Measurements from ENCODE around the gene EMC10. TPM values are rescaled to one million over a fixed set of nuclear protein-coding genes. Genes with fewer than 3 reads are reported as not detected.

The EMC10 gene
- total RNA-seq, 2 donors from 2014 or later = 112 to 163 TPM

- H3K4me3 ChIP-seq = no peak overlapping the region
- no peaks in the 10 kb centered on the region for H3K4me1 ChIP-seq
- H3K27ac ChIP-seq = no peak overlapping the region
- H3K9me3 ChIP-seq = no peaks in the 10 kb centered on the region
- no peak for DNase-seq
- no peak for TF ChIP-seq CTCF (IDR thresholded peaks at IDR 0.05)
- H3K27me3 ChIP-seq = peaks cover 3% of the 10 kb centered on the region
- intact Hi-C loops (cut with DNase I) = no loop called here
- no peaks in the 10 kb centered on the region for H3K36me3 ChIP-seq
- H3K9ac ChIP-seq (ENCODE audit: low read depth in 2 of 2, low read length in 2 of 2) = no peak overlapping the region
Observed at GRCh38 chr19:50516964-50517703, 40.8 kb downstream of the EMC10 start.

- intact Hi-C loops (cut with DNase I) = no loop called here
- no peak for TF ChIP-seq CTCF (IDR thresholded peaks at IDR 0.05)
- no peaks in the 10 kb centered on the region for H3K4me1 ChIP-seq
- H3K4me3 ChIP-seq = no peak overlapping the region
- H3K36me3 ChIP-seq = no peaks in the 10 kb centered on the region
- no peak for DNase-seq
- H3K27ac ChIP-seq = no peak overlapping the region
- H3K9ac ChIP-seq (ENCODE audit: low read depth in 2 of 2, low read length in 2 of 2) = no peak overlapping the region
- H3K27me3 ChIP-seq = peaks cover 3% of the 10 kb centered on the region
- H3K9me3 ChIP-seq = no peaks in the 10 kb centered on the region
Observed at GRCh38 chr19:50517704-50518075, 41.4 kb downstream of the EMC10 start.

GRCh38 chr19:50518091-50519005 is 42.0 kb downstream of the EMC10 start:
- TF ChIP-seq CTCF (IDR thresholded peaks at IDR 0.05) = no peak
- Histone ChIP-seq H3K9ac (ENCODE audit: low read depth in 2 of 2, low read length in 2 of 2) (no peak overlapping the region), H3K9me3 (no peaks in the 10 kb centered on the region), H3K27ac (no peak overlapping the region), H3K4me1 (no peaks in the 10 kb centered on the region), H3K27me3 (peaks cover 3% of the 10 kb centered on the region), H3K36me3 (no peaks in the 10 kb centered on the region), H3K4me3 (no peak overlapping the region)
- DNase-seq = no peak
- intact Hi-C loops (cut with DNase I) = no loop called here

- Histone ChIP-seq H3K27ac (no peak overlapping the region), H3K4me3 (no peak overlapping the region), H3K4me1 (no peaks in the 10 kb centered on the region), H3K27me3 (no peaks in the 10 kb centered on the region), H3K36me3 (no peaks in the 10 kb centered on the region), H3K9ac (ENCODE audit: low read depth in 2 of 2, low read length in 2 of 2) (no peak overlapping the region), H3K9me3 (no peaks in the 10 kb centered on the region)
- no peak for DNase-seq
- intact Hi-C loops (cut with DNase I) = no loop called here
- no peak for TF ChIP-seq CTCF (IDR thresholded peaks at IDR 0.05)
Observed at GRCh38 chr19:50519006-50519575, 42.8 kb downstream of the EMC10 start.

- no peaks in the 10 kb centered on the region for H3K9me3 ChIP-seq
- no peak overlapping the region for H3K27ac ChIP-seq
- intact Hi-C loops (cut with DNase I) = no loop called here
- H3K9ac ChIP-seq (ENCODE audit: low read depth in 2 of 2, low read length in 2 of 2) = no peak overlapping the region
- DNase-seq = no peak
- no peaks in the 10 kb centered on the region for H3K36me3 ChIP-seq
- no peaks in the 10 kb centered on the region for H3K4me1 ChIP-seq
- TF ChIP-seq CTCF (IDR thresholded peaks at IDR 0.05) = no peak
- no peaks in the 10 kb centered on the region for H3K27me3 ChIP-seq
- H3K4me3 ChIP-seq = no peak overlapping the region
Observed at GRCh38 chr19:50520822-50521465, 44.6 kb downstream of the EMC10 start.
